AG20443 (cell line): ENCODE measurements around the gene C16orf74.
A peak's percentile ranks its signal among the peaks of the same experiment; 100 is the strongest.

ENCODE experiments used
- DNase-seq: peaks from one replicate; pipeline ENCODE4 v3.0.0; 2012; ENCODE audit warnings: low spot score, mixed read lengths

Gene C16orf74

GRCh38 chr16:85774136-85774535, 23.2 kb upstream of the C16orf74 start:
- DNase-seq = no peak

- no peak for DNase-seq
Observed at GRCh38 chr16:85773044-85773443, 22.1 kb upstream of the C16orf74 start.

GRCh38 chr16:85770741-85771140, 19.8 kb upstream of the C16orf74 start:
- DNase-seq = no peak

- DNase-seq = no peak
Observed at GRCh38 chr16:85768199-85768598, 17.3 kb upstream of the C16orf74 start.

GRCh38 chr16:85767531-85767930, 16.6 kb upstream of the C16orf74 start:
- peak; percentile 94 for DNase-seq

- DNase-seq = no peak
Observed at GRCh38 chr16:85765767-85766166, 14.9 kb upstream of the C16orf74 start.

- DNase-seq = no peak
Observed at GRCh38 chr16:85765211-85765610, 14.3 kb upstream of the C16orf74 start.

GRCh38 chr16:85763616-85764015, 12.7 kb upstream of the C16orf74 start:
- DNase-seq = no peak

GRCh38 chr16:85762970-85763369, 12.1 kb upstream of the C16orf74 start:
- DNase-seq = no peak

DNA sequence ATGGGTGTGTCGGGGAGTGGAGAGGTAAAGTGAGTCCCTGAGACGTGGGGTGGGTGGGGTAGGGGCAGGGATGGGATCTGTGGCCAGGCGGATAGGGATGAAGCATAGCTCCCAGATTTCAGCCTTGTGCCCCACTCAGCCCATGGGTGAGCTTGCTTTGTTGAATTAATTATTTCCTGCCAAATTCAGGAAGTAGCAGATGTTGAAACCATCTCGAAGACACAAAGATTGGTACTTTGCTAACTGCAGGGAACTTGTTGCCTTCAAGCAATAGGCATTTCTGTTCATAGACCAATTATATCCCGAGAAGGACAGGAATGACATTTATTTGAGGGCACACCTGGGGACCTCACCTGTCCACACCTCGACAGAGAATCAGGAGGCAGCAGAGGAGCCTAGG, 11.0 kb upstream of the C16orf74 start:
- DNase-seq = no peak

- DNase-seq = no peak
Observed at GRCh38 chr16:85759631-85760419, 8.9 kb upstream of the C16orf74 start.

GRCh38 chr16:85759136-85759535, 8.2 kb upstream of the C16orf74 start:
- no peak for DNase-seq

DNA sequence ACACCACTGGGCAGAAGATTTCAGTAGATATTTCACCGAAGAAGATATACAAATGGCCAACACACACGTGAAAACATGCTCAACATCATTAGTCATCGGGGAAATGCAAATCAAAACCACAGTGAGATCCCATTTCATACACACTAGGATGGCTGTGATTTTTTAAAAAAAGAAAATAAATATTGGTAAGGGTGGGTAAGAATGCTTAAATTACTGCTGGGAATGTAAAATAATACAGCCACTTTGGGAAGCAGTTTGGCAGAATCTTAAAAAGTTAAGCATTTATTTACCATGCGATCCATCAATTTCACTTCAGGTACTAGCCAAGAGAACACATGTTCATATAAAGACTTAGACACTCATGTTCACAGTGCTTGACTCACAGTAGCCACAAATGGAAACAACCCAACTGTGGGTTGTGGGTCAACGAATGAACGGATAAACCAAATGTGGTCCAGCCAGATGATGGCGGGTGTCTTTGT, 6.5 kb upstream of the C16orf74 start:
- DNase-seq = no peak

GRCh38 chr16:85755929-85756768, 5.3 kb upstream of the C16orf74 start:
- no peak for DNase-seq

GRCh38 chr16:85754413-85754812, 3.5 kb upstream of the C16orf74 start:
- no peak for DNase-seq

DNA sequence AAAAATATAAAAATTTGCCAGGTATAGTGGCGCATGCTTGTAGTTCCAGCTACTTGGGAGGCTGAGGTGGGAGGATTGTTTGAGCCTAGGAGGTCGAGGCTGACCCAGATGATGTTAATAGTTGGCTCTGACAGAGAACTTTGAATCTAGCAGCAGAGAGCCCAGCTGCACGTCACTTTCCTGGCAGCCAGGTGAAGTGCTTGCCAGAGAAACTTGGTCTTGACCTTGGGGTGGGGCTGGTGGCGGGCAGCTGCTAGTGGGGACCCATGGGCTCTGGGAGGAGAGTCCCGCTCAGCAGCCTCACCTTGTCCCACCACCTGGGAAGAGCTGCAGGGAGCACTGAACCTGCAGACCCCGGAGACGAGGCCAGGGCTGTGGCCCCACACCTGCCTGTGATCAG, 3.1 kb upstream of the C16orf74 start:
- no peak for DNase-seq

DNA sequence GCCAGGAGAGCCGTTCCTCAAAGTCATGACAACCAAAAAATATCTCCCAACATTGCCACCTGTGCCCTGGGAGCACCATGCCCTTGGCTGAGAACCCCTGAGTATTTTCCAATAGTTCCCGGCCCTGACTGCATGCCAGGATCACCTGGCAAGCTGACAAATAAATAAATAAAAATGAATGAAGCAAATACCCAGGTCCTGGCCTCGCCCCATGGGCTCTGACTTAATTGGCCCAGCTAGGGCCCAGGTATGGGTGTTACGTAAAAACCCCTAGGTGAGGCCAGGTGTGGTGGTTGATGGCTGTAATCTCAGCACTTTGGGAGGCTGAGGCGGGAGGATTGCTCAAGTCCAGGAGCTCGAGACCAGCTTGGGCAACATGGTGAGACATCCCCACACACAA, 2.7 kb upstream of the C16orf74 start:
- DNase-seq = no peak

GRCh38 chr16:85752511-85753420, 1.9 kb upstream of the C16orf74 start:
- no peak for DNase-seq

- DNase-seq = no peak
Observed at GRCh38 chr16:85751698-85752501, 1.0 kb upstream of the C16orf74 start.

GRCh38 chr16:85750146-85750826, 610 bp downstream of the C16orf74 start:
- DNase-seq = peak; percentile 46

GRCh38 chr16:85749771-85750145, 1.1 kb downstream of the C16orf74 start:
- no peak for DNase-seq
